Measurements from ENCODE around the gene LPIN1.

GRCh38 chr2:11729362-11730212 lies 16.8 kb upstream of the LPIN1 start:
- TF ChIP-seq CTCF (conservative IDR thresholded peaks at IDR 0.05): no peak
- TF ChIP-seq ZFX (IDR thresholded peaks at IDR 0.05): no peak
